Stimulated activated naive B cell treated with anti-CD40 and anti-IgM and Interleukin-4, amounts not matched to agents 10 μg/mL and 1 μg/mL and 100 μg/mL, for 72 hours (primary cell): ENCODE data around the gene GUCA2A.
A peak's percentile ranks its signal among the peaks of the same experiment; 100 is the strongest.
"Not testable (repeated sequence)": the region's sequence is repeated elsewhere in the genome, so short reads cannot be mapped to it uniquely, and the experiment has no call there.

Source experiments
- ATAC-seq, 2 donors: fragments of 150-1000 bp; cut with Tn5 transposase; replicated peaks; 2 replicates each; pipeline ENCODE4 v1.10.0; 2021; ENCODE audit warnings: moderate library complexity in 1 of 2
- DNase-seq: peaks from one replicate; pipeline ENCODE4 v3.0.0; 2021
- H3K27ac Mint-ChIP-seq: one replicate; pipeline ENCODE4 v1.8.0; 2022; ENCODE audit warnings: mild to moderate bottlenecking, mixed read lengths
- H3K27me3 Mint-ChIP-seq, 2 donors: one replicate each; pipeline ENCODE4 v1.8.0; 2022; ENCODE audit warnings: mixed read lengths in 2 of 2
- H3K36me3 Mint-ChIP-seq, 2 donors: one replicate each; pipeline ENCODE4 v1.8.0; 2022; ENCODE audit warnings: mixed read lengths in 2 of 2, mild to moderate bottlenecking in 1 of 2
- H3K4me1 Mint-ChIP-seq, 2 donors: one replicate each; pipeline ENCODE4 v1.8.0; 2022; ENCODE audit warnings: mixed read lengths in 2 of 2, mild to moderate bottlenecking in 1 of 2
- H3K4me3 Mint-ChIP-seq, 2 donors: one replicate each; pipeline ENCODE4 v1.8.0; 2022; ENCODE audit warnings: mild to moderate bottlenecking in 2 of 2, mixed read lengths in 2 of 2, moderate library complexity in 1 of 2
- H3K9me3 Mint-ChIP-seq, 2 donors: one replicate each; pipeline ENCODE4 v1.8.0; 2022; ENCODE audit warnings: mixed read lengths in 2 of 2, mild to moderate bottlenecking in 1 of 2

GUCA2A gene, protein sequence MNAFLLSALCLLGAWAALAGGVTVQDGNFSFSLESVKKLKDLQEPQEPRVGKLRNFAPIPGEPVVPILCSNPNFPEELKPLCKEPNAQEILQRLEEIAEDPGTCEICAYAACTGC

GRCh38 chr1:42164551-42165420 lies at the start of gene GUCA2A:
Gene GUCA2A, minus strand, starts transcription at chr1:42164745. Its CDS starts 33 bp downstream, at chr1:42164712.
- H3K27ac Mint-ChIP-seq = no peak within 1 kb of the TSS
- H3K9me3 Mint-ChIP-seq = peaks cover 3 to 5% of the 10 kb centered on the region in 2 donors
- no peak within 1 kb of the TSS for H3K4me3 Mint-ChIP-seq
- no peak for ATAC-seq
- peaks cover 0 to 9% of the 10 kb centered on the region in 2 donors for H3K4me1 Mint-ChIP-seq
- H3K27me3 Mint-ChIP-seq = peaks cover 6 to 19% of the 10 kb centered on the region in 2 donors
- H3K36me3 Mint-ChIP-seq = no peaks in the 10 kb centered on the region
- DNase-seq = no peak

GRCh38 chr1:42211224-42211623 lies 46.7 kb upstream of the GUCA2A start:
- H3K4me1 Mint-ChIP-seq = peaks cover 19 to 48% of the 10 kb centered on the region in 2 donors
- no peak overlapping the region for H3K4me3 Mint-ChIP-seq
- H3K36me3 Mint-ChIP-seq = peaks cover 33 to 58% of the 10 kb centered on the region in 2 donors
- no peak overlapping the region for H3K27ac Mint-ChIP-seq
- peaks cover 9 to 11% of the 10 kb centered on the region in 2 donors for H3K9me3 Mint-ChIP-seq
- ATAC-seq (no peak), DNase-seq (no peak)
- no peaks in the 10 kb centered on the region for H3K27me3 Mint-ChIP-seq

DNA sequence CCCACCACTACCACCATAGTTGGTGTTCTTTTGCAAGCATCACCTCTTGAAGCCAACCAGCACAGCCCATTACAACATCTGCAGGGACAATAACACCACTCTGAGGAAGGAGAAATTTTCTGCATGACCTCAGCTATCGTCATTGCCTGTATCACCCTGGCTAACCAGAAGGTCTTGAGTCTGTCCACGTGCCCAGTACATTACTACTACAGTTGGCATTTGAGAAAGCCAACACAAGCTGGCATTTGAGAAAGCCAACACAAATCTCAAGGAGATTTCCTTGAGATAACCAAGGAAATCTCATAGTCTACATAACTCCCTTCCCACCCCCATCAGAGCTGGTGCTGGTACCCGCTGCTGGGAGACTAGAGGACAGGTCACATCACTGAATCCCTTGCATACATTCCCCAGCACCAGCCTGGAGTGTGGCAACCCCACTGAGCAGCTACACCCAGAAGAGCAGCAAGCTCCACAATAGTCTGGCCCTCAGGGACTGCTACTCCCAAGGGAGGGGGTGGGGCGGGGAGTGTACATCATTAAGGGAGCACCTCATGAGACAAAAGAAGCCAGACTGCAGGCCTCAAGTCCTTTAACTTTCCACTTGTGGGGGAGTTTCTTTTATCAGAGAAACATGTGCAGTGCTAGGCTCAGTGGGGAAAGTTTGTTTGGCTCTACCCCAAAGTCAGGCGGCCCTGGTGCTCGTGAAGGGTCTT lies 46.0 kb upstream of the GUCA2A start:
- H3K36me3 Mint-ChIP-seq = peaks cover 35 to 60% of the 10 kb centered on the region in 2 donors
- no peak for DNase-seq
- no peaks in the 10 kb centered on the region for H3K27me3 Mint-ChIP-seq
- peaks cover 9 to 11% of the 10 kb centered on the region in 2 donors for H3K9me3 Mint-ChIP-seq
- no peak overlapping the region for H3K4me3 Mint-ChIP-seq
- no peak overlapping the region for H3K27ac Mint-ChIP-seq
- peaks cover 19 to 48% of the 10 kb centered on the region in 2 donors for H3K4me1 Mint-ChIP-seq
- ATAC-seq = peak; percentile 46 to 72

- no peak for DNase-seq
- ATAC-seq = no peak
- Mint-ChIP-seq H3K27me3 (no peaks in the 10 kb centered on the region), H3K9me3 (peaks cover 7 to 8% of the 10 kb centered on the region in 2 donors), H3K4me3 (no peak overlapping the region), H3K4me1 (peaks cover 19 to 46% of the 10 kb centered on the region in 2 donors), H3K27ac (no peak overlapping the region), H3K36me3 (peaks cover 35 to 60% of the 10 kb centered on the region in 2 donors)
Observed at GRCh38 chr1:42209526-42210251, 45.1 kb upstream of the GUCA2A start.

DNA sequence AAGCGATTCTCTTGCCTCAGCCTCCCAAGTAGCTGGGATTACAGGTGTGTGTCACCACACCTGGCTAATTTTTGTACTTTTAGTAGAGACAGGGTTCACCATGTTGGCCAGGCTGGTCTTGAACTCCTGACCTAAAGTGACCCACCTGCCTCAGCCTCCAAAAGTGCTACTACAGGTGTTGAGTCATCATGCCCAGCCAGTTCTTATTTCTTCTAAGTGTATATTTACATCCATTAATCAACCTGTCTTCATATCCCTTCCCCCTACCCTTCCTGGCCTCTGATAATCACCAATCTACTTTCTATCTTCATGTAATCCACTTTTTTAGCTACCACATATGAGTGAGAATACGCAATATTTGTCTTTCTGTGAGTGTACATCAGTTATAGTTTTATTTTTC lies 42.4 kb upstream of the GUCA2A start:
- H3K4me1 Mint-ChIP-seq = peaks cover 19 to 40% of the 10 kb centered on the region in 2 donors
- DNase-seq, H3K27me3 Mint-ChIP-seq, H3K27ac Mint-ChIP-seq, ATAC-seq, H3K4me3 Mint-ChIP-seq: not testable (repeated sequence)
- H3K36me3 Mint-ChIP-seq = peaks cover 43 to 66% of the 10 kb centered on the region in 2 donors
- H3K9me3 Mint-ChIP-seq = peaks cover 13 to 16% of the 10 kb centered on the region in 2 donors

DNA sequence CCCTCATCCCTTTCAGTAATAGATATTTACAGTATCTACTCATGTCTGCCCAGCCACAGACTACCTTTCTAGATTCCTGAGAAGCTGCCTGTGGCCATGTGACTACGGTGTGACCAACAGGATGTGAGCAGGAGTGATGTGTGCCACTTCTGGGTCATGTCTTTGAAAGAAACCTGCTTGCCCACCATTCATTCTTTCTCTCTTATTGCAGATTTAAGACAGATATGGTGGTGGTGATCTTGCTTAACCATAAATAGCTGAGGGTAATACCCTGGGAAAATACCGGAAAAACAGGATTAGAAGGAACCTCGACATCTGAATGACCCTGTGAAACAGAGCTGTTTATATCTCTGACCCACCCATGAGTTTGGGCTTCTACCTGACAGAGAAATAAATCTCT lies 41.6 kb upstream of the GUCA2A start:
- H3K4me1 Mint-ChIP-seq = peaks cover 14 to 34% of the 10 kb centered on the region in 2 donors
- peaks cover 13 to 17% of the 10 kb centered on the region in 2 donors for H3K9me3 Mint-ChIP-seq
- H3K27ac Mint-ChIP-seq = no peak overlapping the region
- DNase-seq = no peak
- no peak for ATAC-seq
- H3K36me3 Mint-ChIP-seq = peaks cover 43 to 65% of the 10 kb centered on the region in 2 donors
- H3K4me3 Mint-ChIP-seq = no peak overlapping the region
- H3K27me3 Mint-ChIP-seq = no peaks in the 10 kb centered on the region

- H3K9me3 Mint-ChIP-seq = peaks cover 11 to 12% of the 10 kb centered on the region in 2 donors
- ATAC-seq (no peak), DNase-seq (no peak)
- no peak overlapping the region for H3K4me3 Mint-ChIP-seq
- peaks cover 46 to 67% of the 10 kb centered on the region in 2 donors for H3K36me3 Mint-ChIP-seq
- H3K27me3 Mint-ChIP-seq = no peaks in the 10 kb centered on the region
- H3K27ac Mint-ChIP-seq = no peak overlapping the region
- peaks cover under 1 to 4% of the 10 kb centered on the region in 2 donors for H3K4me1 Mint-ChIP-seq
Observed at GRCh38 chr1:42201986-42202385, 37.4 kb upstream of the GUCA2A start.

DNA sequence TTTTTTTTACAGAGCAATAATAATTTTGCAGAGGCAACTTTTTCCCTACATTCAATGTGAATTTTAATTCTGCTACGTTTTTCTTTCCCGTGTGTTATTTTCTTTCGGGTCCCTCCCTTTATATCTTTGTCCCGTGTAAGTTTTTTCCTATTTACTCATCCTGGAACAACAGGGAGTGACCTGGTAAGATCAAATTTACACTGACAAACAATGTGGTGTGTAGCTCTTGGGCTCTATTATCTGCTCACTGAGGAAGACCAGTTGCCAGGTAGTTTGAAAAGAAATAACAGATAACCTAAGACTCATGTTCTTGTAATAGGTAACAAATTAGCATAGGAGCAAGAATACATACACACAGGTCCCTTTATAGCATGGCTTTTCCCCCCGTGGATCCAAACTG lies 33.7 kb upstream of the GUCA2A start:
- Mint-ChIP-seq H3K36me3 (peaks cover 26 to 45% of the 10 kb centered on the region in 2 donors), H3K4me1 (no peaks in the 10 kb centered on the region), H3K27me3 (no peaks in the 10 kb centered on the region), H3K4me3 (no peak overlapping the region), H3K27ac (no peak overlapping the region), H3K9me3 (peaks cover 7 to 9% of the 10 kb centered on the region in 2 donors)
- ATAC-seq (no peak), DNase-seq (no peak)

GRCh38 chr1:42195841-42196240 lies 31.3 kb upstream of the GUCA2A start:
- ATAC-seq (no peak), DNase-seq (no peak)
- no peak overlapping the region for H3K27ac Mint-ChIP-seq

GRCh38 chr1:42192106-42192505 lies 27.6 kb upstream of the GUCA2A start:
- DNase-seq (no peak), ATAC-seq (no peak)
- H3K27ac Mint-ChIP-seq = no peak overlapping the region
- no peaks in the 10 kb centered on the region for H3K4me1 Mint-ChIP-seq
- peaks cover 20 to 37% of the 10 kb centered on the region in 2 donors for H3K36me3 Mint-ChIP-seq
- no peaks in the 10 kb centered on the region for H3K27me3 Mint-ChIP-seq
- no peaks in the 10 kb centered on the region for H3K9me3 Mint-ChIP-seq
- no peak overlapping the region for H3K4me3 Mint-ChIP-seq

More at GRCh38 chr1:42195841-42196240, 31.3 kb upstream of the GUCA2A start:
- Mint-ChIP-seq H3K9me3 (no peaks in the 10 kb centered on the region), H3K36me3 (peaks cover 19 to 36% of the 10 kb centered on the region in 2 donors), H3K27me3 (no peaks in the 10 kb centered on the region), H3K4me1 (no peaks in the 10 kb centered on the region), H3K4me3 (no peak overlapping the region)

GRCh38 chr1:42191319-42191718 lies 26.8 kb upstream of the GUCA2A start:
- Mint-ChIP-seq H3K36me3 (peaks cover 25 to 35% of the 10 kb centered on the region in 2 donors), H3K4me1 (no peaks in the 10 kb centered on the region), H3K9me3 (no peaks in the 10 kb centered on the region), H3K4me3 (no peak overlapping the region), H3K27me3 (no peaks in the 10 kb centered on the region), H3K27ac (peak overlapping the region; percentile 21)
- DNase-seq (no peak), ATAC-seq (no peak)

GRCh38 chr1:42189931-42190853 lies 25.6 kb upstream of the GUCA2A start:
- Mint-ChIP-seq H3K27ac (no peak overlapping the region), H3K4me1 (no peaks in the 10 kb centered on the region), H3K4me3 (no peak overlapping the region), H3K9me3 (no peaks in the 10 kb centered on the region), H3K27me3 (no peaks in the 10 kb centered on the region), H3K36me3 (peaks cover 29 to 44% of the 10 kb centered on the region in 2 donors)
- DNase-seq (no peak), ATAC-seq (no peak)

GRCh38 chr1:42186152-42186551 lies 21.6 kb upstream of the GUCA2A start:
- H3K4me3 Mint-ChIP-seq = no peak overlapping the region
- no peak for DNase-seq
- no peaks in the 10 kb centered on the region for H3K27me3 Mint-ChIP-seq
- no peak overlapping the region for H3K27ac Mint-ChIP-seq
- peaks cover 31 to 43% of the 10 kb centered on the region in 2 donors for H3K36me3 Mint-ChIP-seq
- no peaks in the 10 kb centered on the region for H3K9me3 Mint-ChIP-seq
- no peak for ATAC-seq
- no peaks in the 10 kb centered on the region for H3K4me1 Mint-ChIP-seq
